ENCODE data around the gene TMC5. TPM values are rescaled to one million over a fixed set of nuclear protein-coding genes. Genes with fewer than 3 reads are reported as not detected.

Gene TMC5
- total and polyA plus RNA-seq, 2 of the 13 experiments (the other 11 are each of a cell fraction or from before 2014, with no cell fraction given), result 0.09 to 0.41 TPM

DNA sequence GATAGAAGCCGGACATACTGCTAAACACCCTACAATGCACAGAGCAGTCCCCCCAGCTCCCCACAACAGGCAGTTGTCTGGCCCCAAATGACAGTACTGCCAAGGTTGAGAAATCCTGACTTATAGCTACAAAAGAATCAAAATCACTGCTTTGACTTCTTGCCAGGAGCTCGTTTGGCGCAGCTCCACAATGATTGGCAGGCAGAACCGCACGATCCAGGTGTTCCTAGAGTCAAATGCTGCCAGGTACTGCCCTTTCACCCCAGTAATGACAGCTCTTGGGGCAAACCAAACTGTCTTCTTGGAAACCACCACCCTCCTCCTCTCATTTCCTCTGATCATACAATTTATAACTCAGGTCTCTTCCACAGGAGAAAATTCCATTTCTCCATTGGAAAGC is 2.2 kb upstream of the TMC5 start (continued):
- no peak for TF ChIP-seq ZFP36 (IDR thresholded peaks at IDR 0.05; ENCODE audit: borderline replicate concordance, low read depth, low read length, partially characterized antibody)

GRCh38 chr16:19415918-19416317 is 1.8 kb upstream of the TMC5 start:
- no peak overlapping the region for H3K27ac ChIP-seq (ENCODE audit: extremely low read length, insufficient read depth, low read length)
- ATAC-seq (no peak), FAIRE-seq (no peak), DNase-seq (ENCODE audit: low spot score) (no peak)
- no peaks in the 10 kb centered on the region for H3K4me1 ChIP-seq (ENCODE audit: insufficient read depth, low read length)
- no peaks in the 10 kb centered on the region for H3K36me3 ChIP-seq (replicated peaks in 1 of 2; ENCODE audit: control insufficient read depth in 1 of 2, insufficient read depth in 2 of 2, low read length in 2 of 2)
- H3K79me2 ChIP-seq (ENCODE audit: insufficient read depth, low read length), result no peaks in the 10 kb centered on the region
- intact Hi-C loops (cut with micrococcal nuclease; ENCODE audit: unreplicated experiment), result no loop called here
- H3K4me3 ChIP-seq (replicated peaks in 1 of 3; ENCODE audit: insufficient read depth in 1 of 3, low read depth in 2 of 3, low read length in 3 of 3), result no peak overlapping the region
- BruUV-seq (replicated peaks), result no TSS peak
- CTCF ChIA-PET (ENCODE audit: low intra/inter-chr PET ratio, low total read pairs), result no interaction called here
- H4K20me1 ChIP-seq (ENCODE audit: insufficient read depth, low read length), result no peaks in the 10 kb centered on the region
- no peaks in the 10 kb centered on the region for H3K9me3 ChIP-seq (ENCODE audit: low read length)
- H3K27me3 ChIP-seq (ENCODE audit: control insufficient read depth in 1 of 2, insufficient read depth in 2 of 2, low read length in 2 of 2), result peaks cover 4 to 19% of the 10 kb centered on the region in 2 experiments; a peak in 4 of 5 replicates
- no peak overlapping the region for H2AFZ ChIP-seq (ENCODE audit: low read length)
- POLR2A ChIA-PET, result no interaction called here
- TF ChIP-seq ZNF337 (CRISPR knock-in tag; IDR thresholded peaks at IDR 0.05; ENCODE audit: borderline replicate concordance, low read depth), result no peak
- TF ChIP-seq, protein P1, sequence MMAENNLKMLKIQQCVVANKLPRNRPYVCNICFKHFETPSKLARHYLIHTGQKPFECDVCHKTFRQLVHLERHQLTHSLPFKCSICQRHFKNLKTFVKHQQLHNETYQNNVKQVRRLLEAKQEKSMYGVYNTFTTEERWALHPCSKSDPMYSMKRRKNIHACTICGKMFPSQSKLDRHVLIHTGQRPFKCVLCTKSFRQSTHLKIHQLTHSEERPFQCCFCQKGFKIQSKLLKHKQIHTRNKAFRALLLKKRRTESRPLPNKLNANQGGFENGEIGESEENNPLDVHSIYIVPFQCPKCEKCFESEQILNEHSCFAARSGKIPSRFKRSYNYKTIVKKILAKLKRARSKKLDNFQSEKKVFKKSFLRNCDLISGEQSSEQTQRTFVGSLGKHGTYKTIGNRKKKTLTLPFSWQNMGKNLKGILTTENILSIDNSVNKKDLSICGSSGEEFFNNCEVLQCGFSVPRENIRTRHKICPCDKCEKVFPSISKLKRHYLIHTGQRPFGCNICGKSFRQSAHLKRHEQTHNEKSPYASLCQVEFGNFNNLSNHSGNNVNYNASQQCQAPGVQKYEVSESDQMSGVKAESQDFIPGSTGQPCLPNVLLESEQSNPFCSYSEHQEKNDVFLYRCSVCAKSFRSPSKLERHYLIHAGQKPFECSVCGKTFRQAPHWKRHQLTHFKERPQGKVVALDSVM (CRISPR knock-in tag; IDR thresholded peaks at IDR 0.05), result peak; percentile 34; the same call in 1 of the 2 replicates
- WGBS (ENCODE audit: low lambda C conversion rate), result 2% methylated on average over 2 of the region's 2 CpGs
- no peak overlapping the region for H3K4me2 ChIP-seq (ENCODE audit: low read depth, low read length)
- in situ Hi-C loops (cut with HindIII; ENCODE audit: extremely low pct_ligation_motif_present, low pct_unique_long_range_greater_than_20kb), result no loop called here
- H3K9ac ChIP-seq (ENCODE audit: insufficient read depth, low read depth, low read length), result no peak overlapping the region

- DNase-seq (ENCODE audit: low spot score) (no peak), FAIRE-seq (no peak), ATAC-seq (no peak)
- Histone ChIP-seq H3K79me2 (ENCODE audit: insufficient read depth, low read length) (no peaks in the 10 kb centered on the region), H3K27ac (ENCODE audit: extremely low read length, insufficient read depth, low read length) (no peak overlapping the region), H3K36me3 (replicated peaks in 1 of 2; ENCODE audit: control insufficient read depth in 1 of 2, insufficient read depth in 2 of 2, low read length in 2 of 2) (no peaks in the 10 kb centered on the region), H3K27me3 (ENCODE audit: control insufficient read depth in 1 of 2, insufficient read depth in 2 of 2, low read length in 2 of 2) (peaks cover 1 to 7% of the 10 kb centered on the region in 2 experiments; a peak in 2 of 5 replicates), H3K4me1 (ENCODE audit: insufficient read depth, low read length) (no peaks in the 10 kb centered on the region), H3K9me3 (ENCODE audit: low read length) (no peaks in the 10 kb centered on the region), H4K20me1 (ENCODE audit: insufficient read depth, low read length) (no peaks in the 10 kb centered on the region), H3K9ac (ENCODE audit: insufficient read depth, low read depth, low read length) (no peak overlapping the region), H3K4me3 (replicated peaks in 1 of 3; ENCODE audit: insufficient read depth in 1 of 3, low read depth in 2 of 3, low read length in 3 of 3) (no peak overlapping the region), H3K4me2 (ENCODE audit: low read depth, low read length) (no peak overlapping the region), H2AFZ (ENCODE audit: low read length) (no peak overlapping the region)
- POLR2A ChIA-PET, result no interaction called here
- WGBS (ENCODE audit: low lambda C conversion rate), result 66% methylated on average over 4 of the region's 4 CpGs
- TF ChIP-seq, protein P2, sequence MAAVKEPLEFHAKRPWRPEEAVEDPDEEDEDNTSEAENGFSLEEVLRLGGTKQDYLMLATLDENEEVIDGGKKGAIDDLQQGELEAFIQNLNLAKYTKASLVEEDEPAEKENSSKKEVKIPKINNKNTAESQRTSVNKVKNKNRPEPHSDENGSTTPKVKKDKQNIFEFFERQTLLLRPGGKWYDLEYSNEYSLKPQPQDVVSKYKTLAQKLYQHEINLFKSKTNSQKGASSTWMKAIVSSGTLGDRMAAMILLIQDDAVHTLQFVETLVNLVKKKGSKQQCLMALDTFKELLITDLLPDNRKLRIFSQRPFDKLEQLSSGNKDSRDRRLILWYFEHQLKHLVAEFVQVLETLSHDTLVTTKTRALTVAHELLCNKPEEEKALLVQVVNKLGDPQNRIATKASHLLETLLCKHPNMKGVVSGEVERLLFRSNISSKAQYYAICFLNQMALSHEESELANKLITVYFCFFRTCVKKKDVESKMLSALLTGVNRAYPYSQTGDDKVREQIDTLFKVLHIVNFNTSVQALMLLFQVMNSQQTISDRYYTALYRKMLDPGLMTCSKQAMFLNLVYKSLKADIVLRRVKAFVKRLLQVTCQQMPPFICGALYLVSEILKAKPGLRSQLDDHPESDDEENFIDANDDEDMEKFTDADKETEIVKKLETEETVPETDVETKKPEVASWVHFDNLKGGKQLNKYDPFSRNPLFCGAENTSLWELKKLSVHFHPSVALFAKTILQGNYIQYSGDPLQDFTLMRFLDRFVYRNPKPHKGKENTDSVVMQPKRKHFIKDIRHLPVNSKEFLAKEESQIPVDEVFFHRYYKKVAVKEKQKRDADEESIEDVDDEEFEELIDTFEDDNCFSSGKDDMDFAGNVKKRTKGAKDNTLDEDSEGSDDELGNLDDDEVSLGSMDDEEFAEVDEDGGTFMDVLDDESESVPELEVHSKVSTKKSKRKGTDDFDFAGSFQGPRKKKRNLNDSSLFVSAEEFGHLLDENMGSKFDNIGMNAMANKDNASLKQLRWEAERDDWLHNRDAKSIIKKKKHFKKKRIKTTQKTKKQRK (IDR thresholded peaks at IDR 0.05; ENCODE audit: low read length), result no peak
- no peak for TF ChIP-seq ZNF543 (CRISPR knock-in tag; IDR thresholded peaks at IDR 0.05)
- TF ChIP-seq ZNF629 (CRISPR knock-in tag; conservative IDR thresholded peaks at IDR 0.05), result 0 out of 2 replicates have a peak, but pooled peaks have one; percentile 16
- CTCF ChIA-PET (ENCODE audit: low intra/inter-chr PET ratio, low total read pairs), result no interaction called here
- in situ Hi-C loops (cut with HindIII; ENCODE audit: extremely low pct_ligation_motif_present, low pct_unique_long_range_greater_than_20kb) (no loop called here), intact Hi-C loops (cut with micrococcal nuclease; ENCODE audit: unreplicated experiment) (no loop called here)
- no TSS peak for BruUV-seq (replicated peaks)
These were observed 517 bp downstream of the TMC5 start for GRCh38 chr16:19418200-19418599.
